DMS 273 treated with DMSO at 0.1 percent for 48 hours (cell line): ENCODE measurements around the gene NRSN1.
"Not testable (repeated sequence)": the region's sequence is repeated elsewhere in the genome, so short reads cannot be mapped to it uniquely, and the experiment has no call there.

Experiments
- DNase-seq: peaks from one replicate; lab custom pipeline; 2025; lab: John Stamatoyannopoulos, UW

Gene NRSN1

GRCh38 chr6:24142733-24143132 lies 16.7 kb downstream of the NRSN1 start:
- DNase-seq = not testable (repeated sequence)

- no peak for DNase-seq
Measured at GRCh38 chr6:24145690-24146131, 19.7 kb downstream of the NRSN1 start.

GRCh38 chr6:24146871-24147270 lies 20.9 kb downstream of the NRSN1 start:
- DNase-seq = no peak

DNA sequence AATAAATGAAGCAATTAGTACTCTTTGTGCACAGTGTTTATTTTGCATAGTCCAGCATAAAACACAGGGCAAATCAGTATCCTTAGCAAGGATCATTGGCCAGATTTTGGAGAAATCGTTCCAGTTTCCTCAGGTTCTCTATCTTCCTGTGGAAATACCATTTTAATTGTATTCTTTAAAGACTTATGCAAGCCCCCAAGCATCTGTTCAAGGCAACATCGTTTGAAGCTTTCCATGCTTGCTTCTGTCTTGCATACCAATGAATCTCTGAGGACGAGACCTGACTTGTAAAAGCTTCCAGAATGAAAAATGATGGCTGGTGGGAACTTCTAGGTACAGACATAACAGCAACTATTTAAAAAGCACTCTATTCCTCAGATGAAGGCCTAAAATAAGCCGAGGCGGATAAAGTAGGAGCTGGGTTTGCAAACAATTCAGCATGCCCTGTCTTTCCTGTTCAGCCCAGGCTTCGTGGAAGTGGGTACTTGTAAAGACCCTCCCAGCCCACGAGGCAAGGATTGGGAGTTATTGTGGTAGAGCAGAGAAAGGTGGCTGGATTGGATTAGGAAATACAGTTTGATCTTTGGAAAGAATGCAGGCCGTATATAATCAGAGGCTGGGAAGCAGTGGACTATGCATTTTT lies 21.6 kb downstream of the NRSN1 start:
- DNase-seq = no peak

- no peak for DNase-seq
Measured at GRCh38 chr6:24148154-24148570, 22.1 kb downstream of the NRSN1 start.

DNA sequence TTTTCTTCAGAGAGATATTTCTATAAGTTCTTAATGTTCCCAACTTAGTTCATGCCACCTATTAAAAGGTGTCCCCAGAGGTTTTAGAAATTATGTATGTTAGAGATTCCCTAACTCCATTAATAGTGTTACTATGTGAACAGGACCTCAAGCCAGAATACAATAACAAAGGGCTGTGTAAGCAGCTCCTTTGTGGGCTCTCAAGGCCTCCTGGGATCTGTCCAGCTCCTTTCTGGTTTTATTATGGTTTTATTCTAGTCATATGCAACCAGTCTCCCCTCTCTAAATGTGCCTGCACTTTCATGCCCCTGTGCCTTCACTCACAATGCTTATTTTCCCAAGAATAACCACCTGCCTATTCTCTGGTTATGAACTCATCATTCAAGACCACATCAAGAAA lies 22.7 kb downstream of the NRSN1 start:
- no peak for DNase-seq

DNA sequence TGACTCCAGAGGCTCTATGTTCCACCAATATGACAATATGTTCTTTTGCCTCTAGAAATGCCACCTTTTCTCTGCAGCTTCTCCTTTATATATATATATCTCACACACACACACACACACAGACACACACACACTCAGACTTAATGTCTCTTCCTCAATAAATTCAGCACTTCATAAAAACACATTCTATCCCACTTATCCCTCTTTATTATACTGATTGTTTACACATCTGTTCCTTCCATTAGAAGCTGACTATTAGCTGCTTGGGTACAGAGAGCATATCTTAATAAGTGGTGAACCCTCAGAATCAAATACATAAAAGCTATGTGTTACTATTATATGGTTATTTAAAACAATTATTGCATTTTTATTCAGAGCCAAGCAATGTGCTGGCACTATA lies 23.3 kb downstream of the NRSN1 start:
- DNase-seq = no peak

DNA sequence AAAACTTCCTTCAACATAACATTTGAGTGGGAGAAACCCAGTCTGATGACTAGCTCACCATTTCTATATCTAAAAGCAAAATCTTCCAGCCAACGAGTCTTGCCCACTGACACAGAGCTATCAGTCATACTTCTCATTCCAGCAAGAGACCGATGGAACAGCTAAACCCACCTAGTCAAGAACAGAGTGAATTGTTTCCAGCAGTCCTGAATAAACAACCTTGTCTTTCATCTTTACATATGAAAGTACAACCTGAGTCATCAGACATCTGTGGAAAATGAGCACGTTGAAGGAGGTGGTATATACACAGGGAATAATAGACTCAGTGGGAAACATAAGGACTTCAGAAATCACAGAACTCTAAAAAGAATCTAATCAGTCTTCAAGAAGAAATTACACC lies 23.8 kb downstream of the NRSN1 start:
- DNase-seq = no peak

DNA sequence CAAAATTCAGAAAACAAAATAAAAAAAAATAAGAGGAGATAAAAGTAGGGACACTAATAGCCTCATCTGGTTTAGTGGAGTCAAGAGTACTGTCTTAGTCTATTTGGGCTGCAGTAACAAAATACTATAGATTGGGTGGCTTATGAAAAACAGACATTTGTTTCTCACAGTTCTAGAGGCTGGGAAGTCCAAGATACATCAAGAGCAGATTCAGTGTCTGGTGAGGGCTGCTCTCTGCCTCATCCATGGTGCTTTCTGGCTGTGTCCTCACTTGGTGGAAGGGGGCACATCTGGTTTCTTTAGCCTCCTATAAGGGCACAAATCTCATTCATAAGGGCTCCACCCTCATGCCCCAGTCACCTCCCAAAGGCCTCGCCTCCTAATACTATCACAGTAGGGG lies 26.0 kb downstream of the NRSN1 start:
- no peak for DNase-seq

GRCh38 chr6:24154121-24154520 lies 28.1 kb downstream of the NRSN1 start:
- no peak for DNase-seq

- DNase-seq = no peak
Measured at GRCh38 chr6:24157886-24158285, 31.9 kb downstream of the NRSN1 start.

DNA sequence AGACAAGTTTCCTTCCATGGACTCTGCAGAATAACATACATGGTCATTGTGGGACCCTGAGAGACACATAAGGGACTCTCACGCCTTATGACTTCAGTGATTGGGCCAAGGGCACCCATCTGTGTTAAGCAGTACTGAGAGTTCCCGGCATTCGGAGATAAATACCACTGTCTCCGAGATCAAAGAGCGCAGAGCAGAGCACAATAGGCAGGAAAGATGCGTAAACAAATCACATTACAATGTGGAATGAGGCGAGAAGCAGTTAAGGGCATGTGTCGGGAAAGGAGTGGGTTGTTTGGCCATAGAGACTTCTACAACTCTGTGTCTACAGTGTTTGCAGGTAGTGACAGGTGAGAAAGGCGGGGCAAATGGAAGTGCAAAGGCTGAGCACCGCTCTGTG lies 57.6 kb downstream of the NRSN1 start:
- DNase-seq = no peak

DNA sequence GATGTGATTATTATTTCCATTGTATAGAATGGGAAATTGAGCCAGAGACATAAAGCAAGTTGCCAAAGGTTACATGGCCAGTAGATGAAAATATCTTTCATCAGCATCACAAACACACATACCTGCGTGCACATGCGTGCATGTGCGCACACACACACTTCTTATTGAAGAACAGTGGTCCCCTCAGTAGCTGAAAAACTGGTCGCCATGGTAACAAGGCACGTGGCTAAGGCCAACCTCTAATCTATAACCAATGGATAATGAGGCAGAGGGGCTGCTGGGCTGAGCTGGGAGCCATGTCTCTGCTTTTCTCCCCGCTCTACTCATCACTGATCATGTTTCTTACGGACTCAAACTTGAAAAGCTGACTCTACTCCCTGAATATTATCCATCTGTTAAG lies 60.3 kb downstream of the NRSN1 start:
- DNase-seq = no peak

DNA sequence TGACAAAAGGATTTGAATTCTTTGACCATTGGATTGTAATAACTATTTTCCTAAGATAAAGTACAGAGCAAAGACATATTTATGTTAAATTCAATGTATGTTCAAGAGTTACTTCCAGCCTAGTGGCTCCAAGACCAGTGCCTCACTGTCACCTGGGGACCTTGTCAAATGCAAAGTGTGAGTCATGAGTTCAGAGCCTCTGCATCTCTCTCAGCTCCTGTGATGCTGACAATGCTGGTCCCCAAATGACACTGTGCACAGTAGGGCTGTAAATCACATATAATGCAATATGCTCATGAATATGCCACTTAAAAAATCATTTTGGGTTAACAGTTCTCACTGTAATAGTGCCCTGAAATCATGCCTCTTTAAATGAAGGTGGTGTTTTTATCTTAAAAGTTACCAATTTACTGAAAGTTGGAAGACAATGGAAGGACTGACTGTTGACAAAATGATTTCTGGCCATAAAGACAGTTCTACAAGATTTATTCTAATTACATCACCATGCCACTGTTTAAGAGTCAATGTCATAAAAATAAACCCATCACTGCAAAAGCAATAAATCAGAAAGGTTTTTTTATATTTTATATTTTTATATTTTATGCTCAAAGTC lies 62.1 kb downstream of the NRSN1 start:
- no peak for DNase-seq

- DNase-seq = no peak
Measured at GRCh38 chr6:24188578-24189080, 62.6 kb downstream of the NRSN1 start.

DNA sequence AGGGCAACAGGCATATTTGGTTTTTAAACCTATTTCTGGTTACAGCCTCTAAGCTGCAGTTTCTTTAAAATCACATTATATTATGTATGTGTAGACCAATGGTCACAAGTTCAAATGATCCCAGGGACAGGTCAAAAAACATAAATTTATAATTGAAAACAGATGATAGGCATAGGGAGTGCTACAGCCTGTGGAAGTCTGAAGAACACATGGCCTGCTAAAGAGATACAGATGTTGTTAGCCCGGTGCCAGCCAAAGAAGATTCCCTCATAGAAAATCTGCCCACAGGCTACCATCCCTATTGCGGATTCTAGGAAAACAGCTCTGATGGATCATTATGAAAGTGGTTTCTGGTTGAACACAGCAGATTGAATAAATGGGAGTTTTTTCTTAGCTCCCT lies 65.3 kb downstream of the NRSN1 start:
- no peak for DNase-seq

- no peak for DNase-seq
Measured at GRCh38 chr6:24193364-24193763, 67.3 kb downstream of the NRSN1 start.

- no peak for DNase-seq
Measured at GRCh38 chr6:24194978-24195700, 69.1 kb downstream of the NRSN1 start.

- no peak for DNase-seq
Measured at GRCh38 chr6:24195836-24196597, 70.0 kb downstream of the NRSN1 start.
